ENCODE data around the gene EXOG.

DNA sequence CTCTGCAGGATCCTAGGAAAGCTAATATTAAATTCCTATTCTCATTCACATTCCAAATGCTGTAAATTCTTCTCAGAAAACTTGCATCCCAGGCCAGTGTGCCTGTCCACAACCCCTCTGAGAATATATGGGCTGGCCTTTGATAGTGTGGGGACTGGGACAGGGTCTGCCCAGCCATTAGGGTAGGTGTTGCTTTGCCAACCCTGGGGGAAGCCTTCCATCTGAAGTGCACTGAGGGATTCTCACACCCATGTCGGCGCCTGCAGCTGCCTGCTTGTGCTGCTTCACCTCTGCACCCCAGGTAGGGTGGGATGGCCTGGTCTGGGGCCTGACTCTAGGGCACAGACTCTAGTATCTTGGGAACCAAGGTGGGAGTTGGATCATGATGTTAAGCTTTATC lies 15.2 kb upstream of the EXOG start:
- TF ChIP-seq POLR2AphosphoS5 (IDR thresholded peaks at IDR 0.05; ENCODE audit: low read depth, low read length) (no peak), FOXP2 (optimal IDR thresholded peaks at IDR 0.05; ENCODE audit: borderline replicate concordance, extremely low read depth, extremely low read length, insufficient read depth) (no peak)

All from PFSK-1 (cell line).